HEK293 (cell line): Measurements from ENCODE around the gene TTC7B.

Experiments
- CTCF ChIA-PET: fragments of 350-600 bp; formaldehyde crosslinking; extraction: SDS; loops from one replicate; lab custom pipeline; 2021; ENCODE audit warnings: antibody characterized with exemption; lab: Yijun Ruan, JAX
- POLR2A ChIA-PET: fragments of 300-600 bp; formaldehyde crosslinking; extraction: SDS; loops from one replicate; lab custom pipeline; 2020; ENCODE audit warnings: antibody characterized with exemption, inconsistent platforms; lab: Yijun Ruan, JAX
- H3K27ac ChIP-seq: fragments of 200-500 bp; sonication (Bioruptor generic); 2 replicates; pipeline ENCODE4 v1.5.1; 2014; ENCODE audit warnings: low read depth, low read length, control low read depth, inconsistent platforms; ENCODE audit errors: extremely low read depth
- H3K36me3 ChIP-seq, 2 experiments: fragments of 200-500 bp in 1 of 2; sonication (Bioruptor generic) in 1 of 2; 1 replicate in 1 of 2; 2 replicates in 1 of 2; pipeline ENCODE4 v1.5.1; 2014 to 2017; ENCODE audit warnings: inconsistent platforms in 2 of 2, low read length in 2 of 2; ENCODE audit not compliant: control insufficient read depth in 2 of 2, insufficient read depth in 1 of 2
- H3K4me1 ChIP-seq: fragments of 200-500 bp; sonication (Bioruptor generic); 2 replicates; pipeline ENCODE4 v1.5.1; 2014; ENCODE audit warnings: mild to moderate bottlenecking, low read length, inconsistent platforms; ENCODE audit not compliant: control insufficient read depth, insufficient read depth
- H3K4me3 ChIP-seq: 2 replicates; pipeline ENCODE4 v1.5.1; 2011; ENCODE audit warnings: low read depth, mild to moderate bottlenecking, control low read depth, low read length, moderate library complexity
- H3K9me3 ChIP-seq: fragments of 200-500 bp; sonication (Bioruptor generic); 2 replicates; pipeline ENCODE4 v1.5.1; 2014; ENCODE audit warnings: low read depth, low read length, inconsistent platforms; ENCODE audit not compliant: control insufficient read depth, insufficient read depth
- EGR2 ChIP-seq: fragments of 450-650 bp; formaldehyde crosslinking; IDR thresholded peaks from 2 replicates; pipeline ENCODE4 v1.5.1; 2016; ENCODE audit warnings: low read depth, missing biosample characterization, missing genetic modification characterization
- HOXA7 ChIP-seq: sonication (generic); formaldehyde crosslinking; IDR thresholded peaks from 2 replicates; pipeline ENCODE4 v1.8.1; 2022; ENCODE audit warnings: missing genetic modification reagents, borderline replicate concordance
- IKZF3 ChIP-seq: fragments of 450-650 bp; IDR thresholded peaks from 2 replicates; pipeline ENCODE4 v1.5.0; 2018; ENCODE audit warnings: missing biosample characterization, mild to moderate bottlenecking, missing genetic modification characterization, moderate library complexity
- MYNN ChIP-seq: fragments of 450-650 bp; formaldehyde crosslinking; IDR thresholded peaks from 2 replicates; pipeline ENCODE4 v1.5.1; 2016; ENCODE audit warnings: missing biosample characterization, missing genetic modification characterization, borderline replicate concordance
- WT1 ChIP-seq: fragments of 450-650 bp; formaldehyde crosslinking; IDR thresholded peaks from 2 replicates; pipeline ENCODE4 v1.5.1; 2016; ENCODE audit warnings: missing biosample characterization, missing genetic modification characterization
- ZFP37 ChIP-seq: fragments of 450-650 bp; formaldehyde crosslinking; IDR thresholded peaks from 2 replicates; pipeline ENCODE4 v1.5.1; 2016; ENCODE audit warnings: missing biosample characterization, missing genetic modification characterization
- ZNF16 ChIP-seq: fragments of 450-650 bp; formaldehyde crosslinking; IDR thresholded peaks from 2 replicates; pipeline ENCODE4 v1.5.1; 2016; ENCODE audit warnings: low read depth, missing biosample characterization, missing genetic modification characterization
- ZNF223 ChIP-seq: fragments of 450-650 bp; formaldehyde crosslinking; IDR thresholded peaks from 2 replicates; pipeline ENCODE4 v1.5.1; 2016; ENCODE audit warnings: missing biosample characterization, missing genetic modification characterization
- ZNF23 ChIP-seq: fragments of 450-650 bp; formaldehyde crosslinking; IDR thresholded peaks from 2 replicates; pipeline ENCODE4 v1.5.1; 2016; ENCODE audit warnings: missing biosample characterization, missing genetic modification characterization, borderline replicate concordance
- ZNF394 ChIP-seq: fragments of 450-650 bp; formaldehyde crosslinking; IDR thresholded peaks from 2 replicates; pipeline ENCODE4 v1.5.1; 2016; ENCODE audit warnings: missing biosample characterization, missing genetic modification characterization, mild to moderate bottlenecking, moderate library complexity, borderline replicate concordance
- ZNF510 ChIP-seq: fragments of 450-650 bp; formaldehyde crosslinking; IDR thresholded peaks from 2 replicates; pipeline ENCODE4 v1.5.1; 2018; ENCODE audit warnings: mild to moderate bottlenecking, missing genetic modification characterization, missing biosample characterization; ENCODE audit not compliant: insufficient replicate concordance
- ZNF555 ChIP-seq: fragments of 450-650 bp; formaldehyde crosslinking; conservative IDR thresholded peaks from 2 replicates; pipeline ENCODE4 v1.5.1; 2017; ENCODE audit warnings: missing biosample characterization, mild to moderate bottlenecking, missing genetic modification characterization, inconsistent platforms
- ZNF629 ChIP-seq: fragments of 450-650 bp; formaldehyde crosslinking; IDR thresholded peaks from 2 replicates; pipeline ENCODE4 v1.5.1; 2017; ENCODE audit warnings: missing biosample characterization, missing genetic modification characterization
- ZNF670 ChIP-seq: fragments of 450-650 bp; formaldehyde crosslinking; IDR thresholded peaks from 2 replicates; pipeline ENCODE4 v1.5.1; 2016; ENCODE audit warnings: missing biosample characterization, missing genetic modification characterization, low read depth
- ZNF76 ChIP-seq: fragments of 450-650 bp; formaldehyde crosslinking; IDR thresholded peaks from 2 replicates; pipeline ENCODE4; 2016; ENCODE audit warnings: low read depth, missing biosample characterization, missing genetic modification characterization, borderline replicate concordance
- ZNF791 ChIP-seq: fragments of 450-650 bp; formaldehyde crosslinking; IDR thresholded peaks from 2 replicates; pipeline ENCODE4 v1.5.1; 2016; ENCODE audit warnings: missing biosample characterization, missing genetic modification characterization
- ZSCAN30 ChIP-seq: fragments of 450-650 bp; IDR thresholded peaks from 2 replicates; pipeline ENCODE4 v1.5.1; 2018; ENCODE audit warnings: missing biosample characterization, mild to moderate bottlenecking, missing genetic modification characterization, moderate library complexity
- TF ChIP-seq, protein P1 (sequence below): IDR thresholded peaks from 2 replicates; pipeline ENCODE4 v1.6.1; 2011; ENCODE audit warnings: mild to moderate bottlenecking, low read depth, low read length, borderline replicate concordance
- TF ChIP-seq, protein P2 (sequence below): fragments of 450-650 bp; formaldehyde crosslinking; conservative IDR thresholded peaks from 2 replicates; pipeline ENCODE4 v1.5.1; 2016; ENCODE audit warnings: low read depth, missing biosample characterization, missing genetic modification characterization
- TF ChIP-seq, protein P3 (sequence below): fragments of 450-650 bp; formaldehyde crosslinking; IDR thresholded peaks from 2 replicates; pipeline ENCODE4 v1.5.1; 2016; ENCODE audit warnings: missing biosample characterization, missing genetic modification characterization
- TF ChIP-seq, protein P4 (sequence below): fragments of 450-650 bp; formaldehyde crosslinking; IDR thresholded peaks from 2 replicates; pipeline ENCODE4 v1.5.1; 2016; ENCODE audit warnings: missing biosample characterization, missing genetic modification characterization, borderline replicate concordance

The TTC7B gene

DNA sequence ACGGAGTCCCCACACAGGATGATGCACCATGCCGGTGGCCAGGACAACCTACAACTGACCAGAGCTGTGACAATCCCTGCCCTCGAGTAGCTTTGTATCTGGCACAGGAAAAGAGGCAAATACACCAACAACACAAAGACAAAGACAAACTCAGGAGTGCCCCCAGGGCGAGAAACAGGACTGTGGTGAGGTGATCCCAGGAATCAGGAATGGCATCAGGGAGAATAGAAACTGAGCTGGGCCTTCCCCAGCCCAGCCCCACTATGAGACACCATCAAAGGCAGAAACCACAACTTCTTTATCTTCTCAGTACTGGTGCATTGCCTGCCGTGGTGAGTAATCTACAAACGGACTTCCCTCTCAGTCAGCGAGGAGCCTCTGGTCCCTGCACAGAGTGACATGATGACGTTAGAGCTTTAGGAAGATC is 157.7 kb downstream of the TTC7B start:
- Histone ChIP-seq H3K4me1 (no peaks in the 10 kb centered on the region), H3K4me3 (no peak overlapping the region), H3K27ac (no peak overlapping the region), H3K36me3 (peaks cover 0 to 35% of the 10 kb centered on the region in 2 experiments; a peak in 2 of 3 replicates), H3K9me3 (no peaks in the 10 kb centered on the region)
- POLR2A ChIA-PET: no interaction called here
- TF ChIP-seq EGR2 (tag by site-specific recombination) (no peak), ZNF223 (tag by site-specific recombination) (no peak), IKZF3 (tag by site-specific recombination) (no peak), HOXA7 (CRISPR knock-in tag) (no peak), ZNF76 (tag by site-specific recombination) (no peak), ZNF23 (tag by site-specific recombination) (no peak), ZFP37 (tag by site-specific recombination) (no peak), ZNF16 (no peak)
- TF ChIP-seq, protein P1, sequence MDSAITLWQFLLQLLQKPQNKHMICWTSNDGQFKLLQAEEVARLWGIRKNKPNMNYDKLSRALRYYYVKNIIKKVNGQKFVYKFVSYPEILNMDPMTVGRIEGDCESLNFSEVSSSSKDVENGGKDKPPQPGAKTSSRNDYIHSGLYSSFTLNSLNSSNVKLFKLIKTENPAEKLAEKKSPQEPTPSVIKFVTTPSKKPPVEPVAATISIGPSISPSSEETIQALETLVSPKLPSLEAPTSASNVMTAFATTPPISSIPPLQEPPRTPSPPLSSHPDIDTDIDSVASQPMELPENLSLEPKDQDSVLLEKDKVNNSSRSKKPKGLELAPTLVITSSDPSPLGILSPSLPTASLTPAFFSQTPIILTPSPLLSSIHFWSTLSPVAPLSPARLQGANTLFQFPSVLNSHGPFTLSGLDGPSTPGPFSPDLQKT: no peak
- TF ChIP-seq, protein P2, sequence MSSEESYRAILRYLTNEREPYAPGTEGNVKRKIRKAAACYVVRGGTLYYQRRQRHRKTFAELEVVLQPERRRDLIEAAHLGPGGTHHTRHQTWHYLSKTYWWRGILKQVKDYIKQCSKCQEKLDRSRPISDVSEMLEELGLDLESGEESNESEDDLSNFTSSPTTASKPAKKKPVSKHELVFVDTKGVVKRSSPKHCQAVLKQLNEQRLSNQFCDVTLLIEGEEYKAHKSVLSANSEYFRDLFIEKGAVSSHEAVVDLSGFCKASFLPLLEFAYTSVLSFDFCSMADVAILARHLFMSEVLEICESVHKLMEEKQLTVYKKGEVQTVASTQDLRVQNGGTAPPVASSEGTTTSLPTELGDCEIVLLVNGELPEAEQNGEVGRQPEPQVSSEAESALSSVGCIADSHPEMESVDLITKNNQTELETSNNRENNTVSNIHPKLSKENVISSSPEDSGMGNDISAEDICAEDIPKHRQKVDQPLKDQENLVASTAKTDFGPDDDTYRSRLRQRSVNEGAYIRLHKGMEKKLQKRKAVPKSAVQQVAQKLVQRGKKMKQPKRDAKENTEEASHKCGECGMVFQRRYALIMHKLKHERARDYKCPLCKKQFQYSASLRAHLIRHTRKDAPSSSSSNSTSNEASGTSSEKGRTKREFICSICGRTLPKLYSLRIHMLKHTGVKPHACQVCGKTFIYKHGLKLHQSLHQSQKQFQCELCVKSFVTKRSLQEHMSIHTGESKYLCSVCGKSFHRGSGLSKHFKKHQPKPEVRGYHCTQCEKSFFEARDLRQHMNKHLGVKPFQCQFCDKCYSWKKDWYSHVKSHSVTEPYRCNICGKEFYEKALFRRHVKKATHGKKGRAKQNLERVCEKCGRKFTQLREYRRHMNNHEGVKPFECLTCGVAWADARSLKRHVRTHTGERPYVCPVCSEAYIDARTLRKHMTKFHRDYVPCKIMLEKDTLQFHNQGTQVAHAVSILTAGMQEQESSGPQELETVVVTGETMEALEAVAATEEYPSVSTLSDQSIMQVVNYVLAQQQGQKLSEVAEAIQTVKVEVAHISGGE: no peak
- CTCF ChIA-PET: interaction anchor here (0.6 kb wide), 1 partner anchor 1644 kb away, joined by 3 read pairs; no protein-coding TSS in a partner anchor

DNA sequence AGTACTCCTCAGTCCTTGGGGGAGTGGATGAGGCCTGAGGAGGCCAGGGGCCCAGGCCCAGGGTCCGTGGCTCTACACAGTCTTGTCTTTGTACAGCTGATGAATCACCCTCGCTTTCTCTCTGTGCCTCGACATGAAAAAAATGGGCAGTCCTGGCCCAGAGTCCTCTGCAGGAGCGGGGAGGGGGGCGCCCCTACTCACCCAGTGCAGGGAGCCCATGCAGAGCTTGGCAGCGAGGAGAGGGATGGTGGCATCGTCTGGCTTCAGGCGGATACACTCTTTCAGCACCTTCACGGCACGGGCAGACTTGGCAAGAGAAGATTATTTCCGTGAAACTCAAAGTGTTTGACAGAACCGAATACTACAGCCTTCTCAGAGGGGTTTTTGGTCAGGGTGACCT is 159.3 kb downstream of the TTC7B start:
- CTCF ChIA-PET: interaction anchor here (1.5 kb wide), 1 partner anchor 41 kb away, joined by 4 read pairs; no protein-coding TSS in a partner anchor
- no peak overlapping the region for H3K4me3 ChIP-seq
- no peak for TF ChIP-seq ZSCAN30 (tag by site-specific recombination)
- no peak for TF ChIP-seq WT1 (tag by site-specific recombination)
- TF ChIP-seq MYNN (tag by site-specific recombination): no peak
- no peak for TF ChIP-seq ZNF394 (tag by site-specific recombination)
- no peak for TF ChIP-seq ZNF629 (tag by site-specific recombination)
- TF ChIP-seq, protein P3, sequence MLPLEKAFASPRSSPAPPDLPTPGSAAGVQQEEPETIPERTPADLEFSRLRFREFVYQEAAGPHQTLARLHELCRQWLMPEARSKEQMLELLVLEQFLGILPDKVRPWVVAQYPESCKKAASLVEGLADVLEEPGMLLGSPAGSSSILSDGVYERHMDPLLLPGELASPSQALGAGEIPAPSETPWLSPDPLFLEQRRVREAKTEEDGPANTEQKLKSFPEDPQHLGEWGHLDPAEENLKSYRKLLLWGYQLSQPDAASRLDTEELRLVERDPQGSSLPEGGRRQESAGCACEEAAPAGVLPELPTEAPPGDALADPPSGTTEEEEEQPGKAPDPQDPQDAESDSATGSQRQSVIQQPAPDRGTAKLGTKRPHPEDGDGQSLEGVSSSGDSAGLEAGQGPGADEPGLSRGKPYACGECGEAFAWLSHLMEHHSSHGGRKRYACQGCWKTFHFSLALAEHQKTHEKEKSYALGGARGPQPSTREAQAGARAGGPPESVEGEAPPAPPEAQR (tag by site-specific recombination): no peak
- no peak for TF ChIP-seq ZNF791 (tag by site-specific recombination)
- TF ChIP-seq ZNF670 (tag by site-specific recombination): no peak
- no peak for TF ChIP-seq ZNF23 (tag by site-specific recombination)
- TF ChIP-seq ZNF510 (tag by site-specific recombination): no peak
- TF ChIP-seq ZNF555 (tag by site-specific recombination): no peak
- TF ChIP-seq, protein P4, sequence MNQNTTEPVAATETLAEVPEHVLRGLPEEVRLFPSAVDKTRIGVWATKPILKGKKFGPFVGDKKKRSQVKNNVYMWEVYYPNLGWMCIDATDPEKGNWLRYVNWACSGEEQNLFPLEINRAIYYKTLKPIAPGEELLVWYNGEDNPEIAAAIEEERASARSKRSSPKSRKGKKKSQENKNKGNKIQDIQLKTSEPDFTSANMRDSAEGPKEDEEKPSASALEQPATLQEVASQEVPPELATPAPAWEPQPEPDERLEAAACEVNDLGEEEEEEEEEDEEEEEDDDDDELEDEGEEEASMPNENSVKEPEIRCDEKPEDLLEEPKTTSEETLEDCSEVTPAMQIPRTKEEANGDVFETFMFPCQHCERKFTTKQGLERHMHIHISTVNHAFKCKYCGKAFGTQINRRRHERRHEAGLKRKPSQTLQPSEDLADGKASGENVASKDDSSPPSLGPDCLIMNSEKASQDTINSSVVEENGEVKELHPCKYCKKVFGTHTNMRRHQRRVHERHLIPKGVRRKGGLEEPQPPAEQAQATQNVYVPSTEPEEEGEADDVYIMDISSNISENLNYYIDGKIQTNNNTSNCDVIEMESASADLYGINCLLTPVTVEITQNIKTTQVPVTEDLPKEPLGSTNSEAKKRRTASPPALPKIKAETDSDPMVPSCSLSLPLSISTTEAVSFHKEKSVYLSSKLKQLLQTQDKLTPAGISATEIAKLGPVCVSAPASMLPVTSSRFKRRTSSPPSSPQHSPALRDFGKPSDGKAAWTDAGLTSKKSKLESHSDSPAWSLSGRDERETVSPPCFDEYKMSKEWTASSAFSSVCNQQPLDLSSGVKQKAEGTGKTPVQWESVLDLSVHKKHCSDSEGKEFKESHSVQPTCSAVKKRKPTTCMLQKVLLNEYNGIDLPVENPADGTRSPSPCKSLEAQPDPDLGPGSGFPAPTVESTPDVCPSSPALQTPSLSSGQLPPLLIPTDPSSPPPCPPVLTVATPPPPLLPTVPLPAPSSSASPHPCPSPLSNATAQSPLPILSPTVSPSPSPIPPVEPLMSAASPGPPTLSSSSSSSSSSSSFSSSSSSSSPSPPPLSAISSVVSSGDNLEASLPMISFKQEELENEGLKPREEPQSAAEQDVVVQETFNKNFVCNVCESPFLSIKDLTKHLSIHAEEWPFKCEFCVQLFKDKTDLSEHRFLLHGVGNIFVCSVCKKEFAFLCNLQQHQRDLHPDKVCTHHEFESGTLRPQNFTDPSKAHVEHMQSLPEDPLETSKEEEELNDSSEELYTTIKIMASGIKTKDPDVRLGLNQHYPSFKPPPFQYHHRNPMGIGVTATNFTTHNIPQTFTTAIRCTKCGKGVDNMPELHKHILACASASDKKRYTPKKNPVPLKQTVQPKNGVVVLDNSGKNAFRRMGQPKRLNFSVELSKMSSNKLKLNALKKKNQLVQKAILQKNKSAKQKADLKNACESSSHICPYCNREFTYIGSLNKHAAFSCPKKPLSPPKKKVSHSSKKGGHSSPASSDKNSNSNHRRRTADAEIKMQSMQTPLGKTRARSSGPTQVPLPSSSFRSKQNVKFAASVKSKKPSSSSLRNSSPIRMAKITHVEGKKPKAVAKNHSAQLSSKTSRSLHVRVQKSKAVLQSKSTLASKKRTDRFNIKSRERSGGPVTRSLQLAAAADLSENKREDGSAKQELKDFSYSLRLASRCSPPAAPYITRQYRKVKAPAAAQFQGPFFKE (tag by site-specific recombination): no peak

More for the DNA sequence above, 159.3 kb downstream of the TTC7B start:
- Histone ChIP-seq H3K9me3 (no peaks in the 10 kb centered on the region), H3K27ac (no peak overlapping the region), H3K36me3 (peaks cover 0 to 49% of the 10 kb centered on the region in 2 experiments; a peak in 2 of 3 replicates), H3K4me1 (no peaks in the 10 kb centered on the region)
- POLR2A ChIA-PET: no interaction called here
